ENCODE data around the gene FBXO47. TPM values are rescaled to one million over a fixed set of nuclear protein-coding genes. Genes with fewer than 3 reads are reported as not detected.
"Not testable (repeated sequence)": the region's sequence is repeated elsewhere in the genome, so short reads cannot be mapped to it uniquely, and the experiment has no call there.

Gene FBXO47
- polyA plus RNA-seq, 3 donors: 0.03 TPM; not detected in 2

- H3K27ac ChIP-seq (ENCODE audit: low read depth, low read length): no peak overlapping the region
- WGBS, 3 donors: 57 to 61% (median 60%) methylated on average over 11 of the region's 11 CpGs
These were observed 15.9 kb upstream of the FBXO47 start for GRCh38 chr17:38982858-38983746.

GRCh38 chr17:38981636-38982035 is 14.4 kb upstream of the FBXO47 start:
- WGBS, 3 donors: 45 to 69% (median 62%) methylated on average over 2 of the region's 2 CpGs
- H3K27ac ChIP-seq (ENCODE audit: low read depth, low read length): no peak overlapping the region

DNA sequence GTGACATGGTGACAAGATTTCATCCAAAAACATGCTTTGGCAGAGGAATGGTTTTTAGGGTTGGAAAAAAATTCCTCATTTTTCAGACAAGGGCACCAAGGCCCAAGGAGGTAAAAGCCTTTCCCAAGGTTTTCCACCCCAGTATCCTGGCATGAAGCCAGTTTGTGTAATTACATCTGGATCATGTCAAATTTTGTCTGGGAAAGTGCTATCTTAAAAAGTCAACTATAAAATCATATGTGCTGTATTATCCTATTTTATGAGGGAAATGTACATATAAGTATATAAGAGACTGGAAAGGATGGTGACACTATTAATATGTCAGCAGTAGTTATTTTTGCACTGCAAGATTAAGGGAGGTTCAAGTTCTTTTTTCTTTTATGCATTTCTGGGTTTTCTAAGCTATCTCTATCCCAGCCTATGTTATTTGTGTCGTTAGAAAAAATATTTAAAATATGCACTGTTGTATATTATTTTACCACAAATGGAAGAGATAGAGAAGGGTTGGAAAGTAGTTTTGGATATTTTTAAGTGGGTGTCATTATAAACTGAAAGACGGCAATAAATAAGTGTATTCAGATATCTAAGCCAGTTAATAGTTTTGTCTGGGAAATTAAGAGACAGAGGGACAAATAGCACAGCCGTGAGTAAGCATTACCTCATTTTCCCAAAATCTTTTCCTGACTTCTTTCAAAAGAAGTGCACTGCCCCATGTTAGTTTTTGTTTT is 13.5 kb upstream of the FBXO47 start:
- WGBS, 3 donors: 41 to 67% (median 45%) methylated on average over 3 of the region's 3 CpGs
- H3K27ac ChIP-seq (ENCODE audit: low read depth, low read length): no peak overlapping the region

GRCh38 chr17:38978180-38978579 is 11.0 kb upstream of the FBXO47 start:
- no peak overlapping the region for H3K27ac ChIP-seq (ENCODE audit: low read depth, low read length)
- WGBS, 3 donors: 94 to 99% (median 99%) methylated on average over 4 of the region's 4 CpGs

- 44 to 73% (median 60%) methylated on average over 6 of the region's 6 CpGs for WGBS, 3 donors
- H3K27ac ChIP-seq (ENCODE audit: low read depth, low read length): not testable (repeated sequence)
These were observed 9.0 kb upstream of the FBXO47 start for GRCh38 chr17:38976187-38976551.

- no peak overlapping the region for H3K27ac ChIP-seq (ENCODE audit: low read depth, low read length)
- WGBS, 3 donors: 74 to 83% (median 83%) methylated on average over 5 of the region's 5 CpGs
These were observed 3.6 kb upstream of the FBXO47 start for GRCh38 chr17:38970804-38971203.

DNA sequence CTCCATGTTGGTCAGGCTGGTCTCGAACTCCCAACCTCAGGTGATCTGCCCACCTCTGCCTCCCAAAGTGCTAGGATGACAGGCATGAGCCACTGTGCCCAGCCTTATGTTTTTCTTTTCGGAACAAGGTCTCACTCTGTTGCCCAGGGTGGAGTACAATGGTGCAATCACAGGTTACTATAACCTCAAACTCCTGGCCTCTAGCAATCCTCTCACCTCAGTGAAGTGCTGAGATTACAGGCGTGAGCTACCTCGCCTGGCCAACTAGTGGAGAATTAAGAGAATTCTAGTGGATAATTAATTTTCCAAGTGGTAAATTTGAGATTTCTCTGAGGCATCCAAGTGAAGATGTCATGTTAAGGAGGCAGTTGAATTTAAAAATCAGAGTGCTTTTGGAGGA is 2.9 kb upstream of the FBXO47 start:
- no peak overlapping the region for H3K27ac ChIP-seq (ENCODE audit: low read depth, low read length)
- WGBS, 3 donors: 60 to 81% (median 79%) methylated on average over 4 of the region's 4 CpGs

DNA sequence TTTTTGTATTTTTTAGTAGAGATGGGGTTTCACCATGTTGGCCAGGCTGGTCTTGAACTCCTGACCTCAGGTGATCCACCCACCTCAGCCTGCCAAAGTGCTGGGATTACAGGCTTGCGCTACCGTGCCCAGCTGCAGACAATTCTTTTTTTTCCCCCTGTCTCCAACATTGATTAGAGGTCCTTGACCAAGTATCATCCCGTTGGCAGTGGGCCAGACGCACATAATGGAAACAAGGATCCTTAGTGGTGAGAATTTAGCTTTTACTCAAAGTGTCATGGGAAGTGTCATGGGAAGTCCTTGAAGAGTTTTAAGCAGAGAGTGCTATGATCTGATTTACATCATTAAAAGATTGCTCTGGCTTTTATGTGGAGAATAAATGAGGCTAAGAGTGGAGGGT is 2.1 kb upstream of the FBXO47 start:
- 61 to 66% (median 65%) methylated on average over 4 of the region's 4 CpGs for WGBS, 3 donors
- no peak overlapping the region for H3K27ac ChIP-seq (ENCODE audit: low read depth, low read length)

DNA sequence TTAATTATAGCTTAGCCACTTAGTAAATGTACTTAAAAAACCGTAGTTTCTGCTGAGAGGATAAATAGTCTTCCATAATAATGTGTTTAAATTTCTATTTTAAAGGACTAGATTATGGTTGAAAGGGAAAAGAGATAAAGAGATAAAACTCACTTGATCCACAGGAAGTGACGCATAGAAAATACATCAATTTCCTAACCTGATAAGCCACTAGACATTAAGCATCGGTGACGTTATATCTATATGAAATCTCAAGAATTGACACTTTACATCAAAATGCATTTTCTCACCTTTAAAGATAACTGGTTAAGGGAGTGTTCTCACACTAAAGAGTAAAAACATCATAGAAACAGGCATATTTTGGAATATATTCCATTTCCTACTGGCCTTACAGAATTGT is 5.8 kb downstream of the FBXO47 start:
- WGBS, 3 donors: 62 to 72% (median 71%) methylated on average over 4 of the region's 4 CpGs
- H3K27ac ChIP-seq (ENCODE audit: low read depth, low read length): no peak overlapping the region

- H3K27ac ChIP-seq (ENCODE audit: low read depth, low read length): no peak overlapping the region
- WGBS, 3 donors: 76 to 94% (median 84%) methylated on average over 5 of the region's 5 CpGs
These were observed 6.8 kb downstream of the FBXO47 start for GRCh38 chr17:38960402-38960801.

GRCh38 chr17:38959508-38959907 is 7.7 kb downstream of the FBXO47 start:
- H3K27ac ChIP-seq (ENCODE audit: low read depth, low read length): no peak overlapping the region
- 78 to 90% (median 82%) methylated on average over 3 of the region's 3 CpGs for WGBS, 3 donors

DNA sequence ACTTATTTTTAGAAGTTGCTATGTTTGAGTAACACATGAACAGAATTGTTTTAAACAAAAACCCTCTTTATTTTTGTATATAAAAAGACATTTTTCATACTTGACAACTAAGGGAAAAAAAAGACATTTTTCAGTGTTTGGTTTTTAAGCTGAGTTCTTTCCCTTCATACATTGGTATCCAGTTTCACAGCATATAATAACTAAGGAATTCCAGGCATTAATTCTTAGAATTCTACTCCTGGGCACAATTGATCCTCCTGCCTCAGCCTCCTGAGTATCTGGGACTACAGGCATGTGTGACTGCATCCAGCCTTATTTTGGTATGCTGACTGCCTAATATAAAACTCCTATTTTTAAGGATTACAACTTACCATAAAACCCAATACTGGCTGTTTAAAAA is 8.4 kb downstream of the FBXO47 start:
- H3K27ac ChIP-seq (ENCODE audit: low read depth, low read length): no peak overlapping the region

DNA sequence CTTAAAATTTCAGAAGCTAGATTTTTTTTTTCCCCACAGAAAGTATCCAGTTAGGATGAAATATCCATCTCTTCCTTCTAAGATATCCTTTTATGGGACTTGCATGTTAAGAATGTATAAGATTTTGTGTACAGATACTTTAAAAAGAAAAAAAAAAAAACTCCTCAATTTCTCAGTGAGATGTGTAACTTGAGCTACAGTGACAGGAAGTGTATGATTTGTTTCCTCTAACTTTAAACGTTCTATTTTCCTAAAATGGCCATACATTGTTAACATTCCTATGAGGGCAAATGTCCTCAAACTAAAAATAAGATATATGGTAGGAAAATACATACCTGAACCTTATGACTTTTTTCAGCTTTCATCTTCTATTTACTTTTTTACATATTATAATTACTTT is 8.9 kb downstream of the FBXO47 start:
- 1 to 7% (median 6%) methylated on average over 1 of the region's 1 CpG for WGBS, 3 donors
- H3K27ac ChIP-seq (ENCODE audit: low read depth, low read length): no peak overlapping the region

GRCh38 chr17:38953800-38954199 is 13.4 kb downstream of the FBXO47 start:
- not testable (repeated sequence) for H3K27ac ChIP-seq (ENCODE audit: low read depth, low read length)
- WGBS, 3 donors: 90 to 91% (median 90%) methylated on average over 7 of the region's 7 CpGs

DNA sequence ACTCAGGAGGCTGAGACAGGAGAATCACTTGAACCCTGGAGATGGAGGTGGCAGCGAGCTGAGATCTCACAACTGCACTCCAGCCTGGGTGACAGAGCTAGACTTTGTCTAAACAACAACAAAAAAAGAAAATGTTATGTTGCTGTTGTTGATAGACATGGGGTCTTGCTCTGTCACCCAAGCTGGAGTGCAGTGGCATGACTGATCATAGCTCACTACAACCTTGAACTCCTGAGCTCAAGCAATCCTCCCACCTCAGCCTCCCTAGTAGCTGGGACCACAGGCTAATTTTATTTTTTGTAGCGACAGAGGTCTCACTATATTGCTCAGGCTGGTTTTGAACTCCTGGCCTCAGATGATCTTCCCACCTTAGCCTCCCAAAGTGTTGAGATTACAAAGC is 20.0 kb downstream of the FBXO47 start:
- no peak overlapping the region for H3K27ac ChIP-seq (ENCODE audit: low read depth, low read length)
- 92 to 96% (median 95%) methylated on average over 2 of the region's 2 CpGs for WGBS, 3 donors

GRCh38 chr17:38943607-38944006 is 23.6 kb downstream of the FBXO47 start:
- H3K27ac ChIP-seq (ENCODE audit: low read depth, low read length): no peak overlapping the region
- WGBS, 3 donors: 62 to 71% (median 66%) methylated on average over 8 of the region's 8 CpGs

DNA sequence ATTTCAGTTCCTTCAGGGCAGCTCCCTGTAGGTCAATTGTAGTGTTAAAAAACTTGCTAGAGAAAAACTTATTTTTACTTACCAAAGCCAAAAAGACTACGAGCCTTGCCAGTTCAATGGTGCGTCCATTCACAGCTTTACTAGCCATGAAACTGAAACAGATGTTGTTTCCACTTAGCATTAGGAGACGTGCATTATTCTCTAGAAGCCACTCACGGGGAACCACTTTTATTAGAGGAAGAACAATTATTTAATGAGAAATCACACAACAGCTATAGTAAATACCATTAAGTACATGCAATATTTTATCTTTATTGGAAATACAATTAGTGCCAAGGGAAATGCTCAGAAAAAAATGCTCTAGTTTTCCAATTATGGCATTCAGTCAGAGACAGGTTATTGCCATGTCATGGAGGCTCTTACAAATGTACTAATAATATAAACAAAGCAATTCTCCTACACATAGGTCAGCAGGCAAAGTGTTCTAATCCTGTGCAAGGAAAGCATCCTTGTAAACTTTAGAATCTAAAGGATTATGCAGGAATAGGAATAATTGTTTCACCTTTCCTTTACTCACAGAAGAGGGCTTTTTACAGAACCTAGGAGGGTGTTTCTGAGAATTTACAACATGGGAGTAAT is 24.4 kb downstream of the FBXO47 start:
- no peak overlapping the region for H3K27ac ChIP-seq (ENCODE audit: low read depth, low read length)
- 49 to 65% (median 64%) methylated on average over 4 of the region's 4 CpGs for WGBS, 3 donors

DNA sequence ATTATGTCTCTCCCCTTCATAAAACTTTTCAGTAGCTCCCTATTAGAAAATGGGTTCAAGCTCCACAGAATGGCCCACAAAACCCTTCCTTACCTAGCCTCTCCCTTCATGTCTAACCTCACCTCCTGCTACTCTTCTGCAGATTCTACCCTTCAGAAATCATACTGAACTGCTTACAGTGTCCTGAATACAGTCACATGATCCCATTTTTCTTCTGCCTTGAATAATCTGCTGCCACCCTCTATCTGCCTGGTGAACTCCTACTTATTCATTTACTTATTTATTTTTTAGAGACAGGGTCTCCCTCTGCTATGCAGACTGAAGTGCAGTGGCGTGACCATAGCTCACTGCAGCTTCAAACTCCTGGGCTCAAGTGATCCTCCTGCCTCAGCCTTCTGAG is 26.8 kb downstream of the FBXO47 start:
- 84 to 94% (median 87%) methylated on average over 1 of the region's 1 CpG for WGBS, 3 donors
- no peak overlapping the region for H3K27ac ChIP-seq (ENCODE audit: low read depth, low read length)

GRCh38 chr17:38939987-38940386 is 27.2 kb downstream of the FBXO47 start:
- H3K27ac ChIP-seq (ENCODE audit: low read depth, low read length): no peak overlapping the region
